Naive thymus-derived CD4-positive, alpha-beta T cell (primary cell): Measurements from ENCODE around the gene STK4. TPM values are rescaled to one million over a fixed set of nuclear protein-coding genes. Genes with fewer than 3 reads are reported as not detected.

Experiments
- ATAC-seq: fragments of 150-1000 bp; cut with Tn5 transposase; 2 replicates; pipeline ENCODE4 v1.10.0; 2021; ENCODE audit warnings: mild to moderate bottlenecking, moderate library complexity
- CTCF ChIA-PET: fragments of 350-600 bp; sonication (Branson Sonifier 250); formaldehyde crosslinking; loops from one replicate; lab custom pipeline; 2021; ENCODE audit warnings: antibody characterized with exemption; lab: Charles Lee
- POLR2A ChIA-PET: fragments of 350-600 bp; sonication (Branson Sonifier 250); formaldehyde crosslinking; loops from one replicate; lab custom pipeline; 2021; ENCODE audit warnings: antibody characterized with exemption, inconsistent platforms; lab: Charles Lee
- DNase-seq, 9 donors: peaks; one replicate each; pipeline versions ENCODE4 v3.0.0 to v3.0.0-alpha.2; 2020 to 2022; ENCODE audit warnings: mixed read lengths in 1 of 9
- H3K27ac ChIP-seq: one replicate; pipeline ENCODE4 v1.7.0; 2013; ENCODE audit warnings: mild to moderate bottlenecking, low read depth, low read length, moderate library complexity
- H3K27me3 ChIP-seq, 2 donors: one replicate each; pipeline ENCODE4 v1.7.0; 2013; ENCODE audit warnings: low read length in 2 of 2, mild to moderate bottlenecking in 2 of 2, moderate library complexity in 2 of 2; ENCODE audit not compliant: control insufficient read depth in 2 of 2, insufficient read depth in 2 of 2
- H3K36me3 ChIP-seq, 3 experiments: 1 replicate in 2 of 3; 2 replicates in 1 of 3; pipeline ENCODE4 v1.7.0; 2013; ENCODE audit warnings: low read length in 3 of 3, mild to moderate bottlenecking in 3 of 3, moderate library complexity in 1 of 3; ENCODE audit not compliant: insufficient read depth in 3 of 3, control insufficient read depth in 2 of 3
- H3K4me1 ChIP-seq, 2 donors: one replicate each; pipeline ENCODE4 v1.7.0; 2013; ENCODE audit warnings: low read length in 2 of 2, mild to moderate bottlenecking in 2 of 2, moderate library complexity in 1 of 2; ENCODE audit not compliant: control insufficient read depth in 2 of 2, insufficient read depth in 2 of 2
- H3K4me3 ChIP-seq: 2 replicates; pipeline ENCODE4 v1.7.0; 2013; ENCODE audit warnings: mild to moderate bottlenecking, low read length
- H3K9me3 ChIP-seq, 3 experiments: 1 replicate in 2 of 3; 2 replicates in 1 of 3; pipeline ENCODE4 v1.7.0; 2013; ENCODE audit warnings: low read length in 3 of 3; ENCODE audit not compliant: control insufficient read depth in 2 of 3
- H3K27ac Mint-ChIP-seq, 9 donors: one replicate each; pipeline ENCODE4 v1.8.0; 2020 to 2022; ENCODE audit warnings: mixed read lengths in 9 of 9, mild to moderate bottlenecking in 8 of 9, moderate library complexity in 5 of 9, inconsistent platforms in 2 of 9
- H3K27me3 Mint-ChIP-seq, 5 donors: one replicate each; pipeline ENCODE4 v1.8.0; 2021 to 2022; ENCODE audit warnings: mixed read lengths in 5 of 5, mild to moderate bottlenecking in 1 of 5
- H3K36me3 Mint-ChIP-seq, 5 donors: one replicate each; pipeline ENCODE4 v1.8.0; 2020 to 2022; ENCODE audit warnings: mixed read lengths in 5 of 5, mild to moderate bottlenecking in 3 of 5, inconsistent platforms in 1 of 5
- H3K4me1 Mint-ChIP-seq, 7 donors: one replicate each; pipeline ENCODE4 v1.8.0; 2020 to 2022; ENCODE audit warnings: mixed read lengths in 7 of 7, mild to moderate bottlenecking in 3 of 7, inconsistent platforms in 1 of 7
- H3K4me3 Mint-ChIP-seq, 10 donors: one replicate each; pipeline ENCODE4 v1.8.0; 2020 to 2022; ENCODE audit warnings: mild to moderate bottlenecking in 10 of 10, mixed read lengths in 10 of 10, moderate library complexity in 6 of 10, inconsistent platforms in 2 of 10
- H3K9me3 Mint-ChIP-seq, 11 donors: one replicate each; pipeline ENCODE4 v1.8.0; 2020 to 2022; ENCODE audit warnings: mixed read lengths in 11 of 11, mild to moderate bottlenecking in 4 of 11, inconsistent platforms in 1 of 11, moderate library complexity in 1 of 11
- intact Hi-C, 2 donors: fragments of 100-400 bp; cut with micrococcal nuclease; formaldehyde crosslinking; loops; one replicate each; pipeline ENCODE4 v1.15.1; 2023
- polyA plus RNA-seq, 2 donors: library from polyadenylated mRNA; unstranded; fragments of 300-500 nt; fragmentation: Illumina TruSeq; gene quantifications; one replicate each; pipeline ENCODE4 v1.2.3, GENCODE V29; 2021
- total RNA-seq, 6 experiments: library from RNA in 5 of 6; stranded (reverse) in 5 of 6; gene quantifications; 1 replicate in 5 of 6; 2 replicates in 1 of 6; pipeline ENCODE4 v1.2.3 and lab custom pipeline; 2021 to 2026

Gene STK4
- total and polyA plus RNA-seq, 7 experiments from 2014 or later: 175 to 383 (median 247) TPM

DNA sequence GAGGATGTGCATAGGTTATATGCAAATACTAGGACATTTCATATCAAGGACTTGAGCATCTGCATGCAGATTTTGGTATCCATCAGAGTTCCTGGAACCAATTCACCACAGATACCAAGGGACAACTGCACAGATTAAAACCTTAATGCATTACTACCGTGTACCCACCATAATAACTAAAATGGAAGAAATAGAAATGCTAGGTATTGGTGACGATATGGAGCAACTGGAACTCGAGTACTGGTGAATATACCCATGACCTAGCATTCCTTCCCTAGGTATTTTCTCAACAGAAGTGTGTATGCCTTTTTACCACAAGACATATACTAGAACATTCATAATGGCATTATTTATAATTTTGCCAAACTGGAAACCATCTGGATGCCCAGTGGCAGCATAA, 116.2 kb downstream of the STK4 start:
- Histone ChIP-seq H3K36me3 (peaks cover 26 to 71% (median 47%) of the 10 kb centered on the region in 3 experiments), H3K4me3 (no peak overlapping the region), H3K9me3 (peaks cover 0 to 17% (median 17%) of the 10 kb centered on the region in 3 experiments), H3K27ac (no peak overlapping the region), H3K27me3 (no peaks in the 10 kb centered on the region), H3K4me1 (no peaks in the 10 kb centered on the region)
- peaks cover 2 to 18% (median 8%) of the 10 kb centered on the region in 7 donors for H3K4me1 Mint-ChIP-seq
- H3K27ac Mint-ChIP-seq: peak overlapping the region in 4 of 9 donors; percentile 19 to 41 (median 28)
- H3K4me3 Mint-ChIP-seq: peak overlapping the region in 1 of 10 donors; percentile 43
- CTCF ChIA-PET: interaction anchor here (0.6 to 1.0 kb wide), 2 partner anchors 10 to 38 kb away, joined by 3 to 5 read pairs; no protein-coding TSS in a partner anchor
- intact Hi-C loops: no loop called here
- POLR2A ChIA-PET: interaction anchor here (1.2 kb wide), 1 partner anchor 104 kb away, joined by 3 read pairs; no protein-coding TSS in a partner anchor
- no peak for DNase-seq
- H3K36me3 Mint-ChIP-seq: peaks cover 31 to 90% (median 71%) of the 10 kb centered on the region in 5 donors
- no peak for ATAC-seq
- no peaks in the 10 kb centered on the region for H3K27me3 Mint-ChIP-seq
- H3K9me3 Mint-ChIP-seq: peaks cover 7 to 42% (median 11%) of the 10 kb centered on the region in 11 donors

DNA sequence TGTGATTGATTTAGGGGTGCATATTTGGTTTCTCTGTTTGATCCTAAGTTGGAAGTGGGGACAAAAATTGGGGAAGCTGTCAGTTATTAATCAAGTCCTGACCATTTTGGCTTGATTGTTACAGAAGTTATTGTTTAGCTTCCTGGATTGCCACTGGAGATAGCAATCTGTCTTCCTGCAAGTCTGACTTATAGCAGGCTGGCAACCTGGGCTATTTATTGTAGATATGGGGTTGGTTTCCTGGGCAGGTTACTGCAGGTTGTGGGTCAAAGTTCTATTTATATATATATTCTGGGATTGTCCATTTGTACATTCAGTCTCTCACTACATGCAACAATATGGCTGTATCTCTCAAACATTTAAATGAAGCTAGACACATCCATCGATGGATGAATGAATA, 116.8 kb downstream of the STK4 start:
- no peak overlapping the region for H3K4me3 ChIP-seq
- H3K4me1 ChIP-seq: no peaks in the 10 kb centered on the region
- ChIA-PET POLR2A (interaction anchor here (0.5 to 1.2 kb wide), 2 partner anchors 105 to 112 kb away, joined by 3 to 4 read pairs; no protein-coding TSS in a partner anchor), CTCF (interaction anchor here (1.0 kb wide), 1 partner anchor 39 kb away, joined by 3 read pairs; no protein-coding TSS in a partner anchor)
- ATAC-seq (no peak), DNase-seq (no peak)
- H3K27me3 ChIP-seq: no peaks in the 10 kb centered on the region
- peaks cover 0 to 17% (median 17%) of the 10 kb centered on the region in 3 experiments for H3K9me3 ChIP-seq
- intact Hi-C loops: no loop called here
- peaks cover 35 to 93% (median 68%) of the 10 kb centered on the region in 5 donors for H3K36me3 Mint-ChIP-seq
- H3K36me3 ChIP-seq: peaks cover 21 to 65% (median 50%) of the 10 kb centered on the region in 3 experiments
- H3K4me1 Mint-ChIP-seq: peaks cover 3 to 23% (median 8%) of the 10 kb centered on the region in 7 donors
- H3K27ac ChIP-seq: no peak overlapping the region
- peaks cover 7 to 42% (median 11%) of the 10 kb centered on the region in 11 donors for H3K9me3 Mint-ChIP-seq
- H3K4me3 Mint-ChIP-seq: peak overlapping the region in 1 of 10 donors; percentile 43
- no peaks in the 10 kb centered on the region for H3K27me3 Mint-ChIP-seq
- peak overlapping the region in 6 of 9 donors; percentile 24 to 41 (median 36) for H3K27ac Mint-ChIP-seq

DNA sequence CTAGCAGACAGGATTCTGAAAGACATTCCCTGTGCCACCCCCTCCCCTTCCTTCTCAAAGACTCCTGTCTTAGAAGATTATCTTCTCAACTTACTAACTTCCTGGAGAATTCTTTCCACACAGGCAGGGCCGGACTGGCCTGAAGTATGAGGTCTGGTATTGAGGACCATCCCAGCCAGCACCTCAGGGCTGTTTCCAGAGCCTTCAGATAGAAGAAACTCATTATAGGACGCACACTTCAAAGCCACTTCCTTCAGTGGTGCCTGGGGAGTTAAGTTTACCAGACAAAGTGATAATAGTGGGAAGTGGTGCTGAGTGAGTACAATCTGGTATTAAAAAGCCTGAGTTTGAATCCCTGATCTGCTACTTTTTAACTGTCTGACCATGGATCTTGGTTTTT, 119.0 kb downstream of the STK4 start:
- Histone ChIP-seq H3K9me3 (peaks cover 0 to 17% (median 17%) of the 10 kb centered on the region in 3 experiments), H3K4me1 (no peaks in the 10 kb centered on the region), H3K27ac (no peak overlapping the region), H3K36me3 (peaks cover 13 to 44% (median 33%) of the 10 kb centered on the region in 3 experiments), H3K27me3 (no peaks in the 10 kb centered on the region), H3K4me3 (no peak overlapping the region)
- ATAC-seq (no peak), DNase-seq (no peak)
- ChIA-PET POLR2A (no interaction called here), CTCF (no interaction called here)
- H3K27ac Mint-ChIP-seq: peak overlapping the region in 6 of 9 donors; percentile 7 to 61 (median 43)
- intact Hi-C loops: no loop called here
- no peak overlapping the region for H3K4me3 Mint-ChIP-seq
- peaks cover 7 to 36% (median 10%) of the 10 kb centered on the region in 11 donors for H3K9me3 Mint-ChIP-seq
- H3K4me1 Mint-ChIP-seq: peaks cover 3 to 19% (median 6%) of the 10 kb centered on the region in 7 donors
- H3K36me3 Mint-ChIP-seq: peaks cover 25 to 82% (median 48%) of the 10 kb centered on the region in 5 donors
- no peaks in the 10 kb centered on the region for H3K27me3 Mint-ChIP-seq

DNA sequence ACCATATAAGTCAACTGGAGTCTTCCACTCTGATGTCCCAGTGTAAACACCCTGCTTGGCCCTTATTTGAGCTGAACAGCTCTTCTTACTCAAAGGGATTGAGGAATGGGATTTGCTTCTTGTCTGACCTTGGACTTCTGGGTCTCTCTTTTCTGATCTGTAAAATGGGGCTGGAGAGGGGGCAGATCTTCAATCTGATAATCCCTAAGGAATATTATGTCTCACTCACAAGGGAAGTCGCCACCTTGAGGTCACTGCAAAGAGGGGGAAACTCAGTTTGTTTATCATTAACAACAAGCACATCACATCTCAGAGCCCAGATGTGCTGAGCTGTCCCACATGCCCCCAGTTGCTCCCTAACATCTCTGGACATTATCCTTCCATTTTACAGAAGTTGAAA, 119.6 kb downstream of the STK4 start:
- H3K27ac ChIP-seq: no peak overlapping the region
- Mint-ChIP-seq H3K27me3 (no peaks in the 10 kb centered on the region), H3K4me3 (no peak overlapping the region), H3K36me3 (peaks cover 22 to 76% (median 45%) of the 10 kb centered on the region in 5 donors), H3K9me3 (peaks cover 6 to 30% (median 9%) of the 10 kb centered on the region in 11 donors), H3K4me1 (peaks cover 3 to 19% (median 6%) of the 10 kb centered on the region in 7 donors), H3K27ac (peak overlapping the region in 5 of 9 donors; percentile 16 to 87 (median 49))
- no peaks in the 10 kb centered on the region for H3K27me3 ChIP-seq
- no peak overlapping the region for H3K4me3 ChIP-seq
- no peaks in the 10 kb centered on the region for H3K4me1 ChIP-seq
- H3K9me3 ChIP-seq: peaks cover 0 to 17% (median 17%) of the 10 kb centered on the region in 3 experiments
- no peak for ATAC-seq
- H3K36me3 ChIP-seq: peaks cover 10 to 44% (median 29%) of the 10 kb centered on the region in 3 experiments
- POLR2A ChIA-PET: no interaction called here
- intact Hi-C loops: no loop called here
- CTCF ChIA-PET: interaction anchor here (0.6 kb wide), 1 partner anchor 187 kb away, joined by 3 read pairs; no protein-coding TSS in a partner anchor
- DNase-seq: no peak

DNA sequence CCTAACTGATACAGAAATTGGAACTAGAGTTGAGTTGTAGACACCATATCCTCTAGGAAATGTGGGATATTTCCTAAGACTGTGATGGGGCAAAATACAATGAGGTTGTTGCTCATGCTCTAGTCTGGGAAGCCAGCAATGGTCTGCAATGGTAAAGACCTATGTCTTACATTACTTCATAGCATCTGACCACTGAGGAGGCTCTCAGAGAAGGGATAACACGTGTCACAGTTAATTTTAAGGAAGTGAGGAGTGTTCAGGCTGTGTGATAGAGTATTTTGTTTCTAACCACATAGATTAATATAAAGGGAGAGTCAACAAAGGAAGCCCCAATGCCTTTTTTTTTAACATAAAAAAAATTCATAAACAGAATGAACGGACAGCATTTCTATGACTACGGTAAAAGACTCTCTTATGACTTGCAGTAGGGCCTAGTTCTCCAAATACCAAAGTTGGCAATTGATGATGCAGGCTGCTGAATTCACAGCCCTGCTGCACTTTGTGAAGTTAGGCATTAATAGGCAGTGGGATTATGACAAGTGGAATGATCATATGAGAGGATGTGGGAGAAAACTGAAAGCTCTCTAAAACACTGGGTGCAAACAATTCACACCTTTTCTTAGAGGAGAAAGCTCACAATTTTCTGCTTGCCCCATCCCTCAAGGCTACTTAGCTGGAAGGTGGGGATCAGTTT, 120.9 kb downstream of the STK4 start:
- no peaks in the 10 kb centered on the region for H3K27me3 ChIP-seq
- DNase-seq: no peak
- peak; percentile 31 for ATAC-seq
- no peak overlapping the region for H3K4me3 ChIP-seq
- ChIA-PET POLR2A (no interaction called here), CTCF (interaction anchor here (0.6 to 0.7 kb wide), 2 partner anchors 43 to 72 kb away, joined by 3 to 4 read pairs; no protein-coding TSS in a partner anchor)
- no peaks in the 10 kb centered on the region for H3K4me1 ChIP-seq
- peaks cover 12 to 62% (median 35%) of the 10 kb centered on the region in 5 donors for H3K36me3 Mint-ChIP-seq
- H3K27ac Mint-ChIP-seq: peak overlapping the region in 7 of 9 donors; percentile 3 to 56 (median 39)
- H3K4me3 Mint-ChIP-seq: no peak overlapping the region
- H3K36me3 ChIP-seq: peaks cover 0 to 35% (median 20%) of the 10 kb centered on the region in 3 experiments
- H3K27me3 Mint-ChIP-seq: no peaks in the 10 kb centered on the region
- no peak overlapping the region for H3K27ac ChIP-seq
- H3K4me1 Mint-ChIP-seq: peaks cover 3 to 19% (median 6%) of the 10 kb centered on the region in 7 donors
- peaks cover 0 to 9% (median 8%) of the 10 kb centered on the region in 3 experiments for H3K9me3 ChIP-seq
- intact Hi-C loops: no loop called here
- peaks cover 0 to 16% (median 3%) of the 10 kb centered on the region in 11 donors for H3K9me3 Mint-ChIP-seq

DNA sequence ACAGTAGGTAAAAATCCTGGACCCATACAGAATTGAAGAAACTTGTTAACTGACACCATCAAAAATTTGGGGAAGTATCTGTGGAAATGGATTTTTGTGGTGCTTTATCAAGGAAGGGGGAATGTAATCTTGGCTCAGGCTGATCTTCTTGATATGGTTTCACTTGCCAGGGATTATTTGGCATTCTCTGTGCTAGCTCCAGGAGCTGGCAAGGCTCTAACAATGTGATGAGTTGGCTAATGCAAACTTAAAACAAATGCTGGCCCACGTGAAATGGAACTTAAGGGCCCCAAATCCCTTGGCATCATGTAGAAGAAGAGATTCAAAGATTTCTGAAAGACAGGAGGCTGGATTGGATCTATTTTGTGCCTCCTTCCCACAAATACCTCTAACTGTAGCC, 121.5 kb downstream of the STK4 start:
- Mint-ChIP-seq H3K27me3 (no peaks in the 10 kb centered on the region), H3K4me3 (no peak overlapping the region), H3K27ac (peak overlapping the region in 6 of 9 donors; percentile 3 to 56 (median 30)), H3K36me3 (peaks cover 7 to 56% (median 29%) of the 10 kb centered on the region in 5 donors), H3K4me1 (peaks cover under 1 to 17% (median 6%) of the 10 kb centered on the region in 7 donors), H3K9me3 (peaks cover 0 to 10% (median 1%) of the 10 kb centered on the region in 11 donors)
- H3K27ac ChIP-seq: no peak overlapping the region
- no peaks in the 10 kb centered on the region for H3K4me1 ChIP-seq
- ATAC-seq: no peak
- H3K4me3 ChIP-seq: no peak overlapping the region
- H3K9me3 ChIP-seq: peaks cover 0 to 3% (median 3%) of the 10 kb centered on the region in 3 experiments
- peaks cover 0 to 29% (median 15%) of the 10 kb centered on the region in 3 experiments for H3K36me3 ChIP-seq
- no peaks in the 10 kb centered on the region for H3K27me3 ChIP-seq
- no peak for DNase-seq
- intact Hi-C loops: no loop called here
- POLR2A ChIA-PET: no interaction called here
- CTCF ChIA-PET: no interaction called here
